ENCODE data around the gene FMR1NB. TPM values are rescaled to one million over a fixed set of nuclear protein-coding genes. Genes with fewer than 3 reads are reported as not detected.
A peak's percentile ranks its signal among the peaks of the same experiment; 100 is the strongest.

Gene FMR1NB
- total and polyA plus RNA-seq, 2 of the 13 experiments (the other 11 are each of a cell fraction or from before 2014, with no cell fraction given): not detected

DNA sequence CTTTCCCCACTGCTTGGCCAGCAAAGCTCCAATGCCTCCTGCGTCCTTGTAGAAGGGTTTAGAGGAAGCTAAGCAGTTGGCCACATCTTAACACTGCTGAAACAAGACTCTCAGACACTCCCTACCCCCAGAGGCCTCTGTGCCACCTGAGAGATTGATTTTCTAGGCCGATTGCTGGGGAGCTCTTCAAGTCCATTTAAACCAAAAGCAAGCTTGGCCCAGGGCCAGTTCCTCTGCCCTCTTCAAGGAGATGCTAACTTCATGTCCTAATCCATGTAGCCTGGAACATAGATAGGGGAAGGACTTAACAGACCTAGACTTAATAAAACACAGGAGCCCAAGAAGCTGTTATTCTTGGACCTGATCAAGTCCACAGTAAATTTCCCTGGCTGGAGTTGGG is 27.2 kb upstream of the FMR1NB start:
- H3K36me3 ChIP-seq (replicated peaks in 1 of 2; ENCODE audit: control insufficient read depth in 1 of 2, insufficient read depth in 2 of 2, low read length in 2 of 2): no peaks in the 10 kb centered on the region
- no peak overlapping the region for H3K4me3 ChIP-seq (replicated peaks in 1 of 3; ENCODE audit: insufficient read depth in 1 of 3, low read depth in 2 of 3, low read length in 3 of 3)
- no peaks in the 10 kb centered on the region for H3K27me3 ChIP-seq (ENCODE audit: control insufficient read depth in 1 of 2, insufficient read depth in 2 of 2, low read length in 2 of 2)
- DNase-seq (ENCODE audit: low spot score): no peak
- peaks cover 22% of the 10 kb centered on the region for H3K4me1 ChIP-seq (ENCODE audit: insufficient read depth, low read length)
- no peak overlapping the region for H2AFZ ChIP-seq (ENCODE audit: low read length)
- BruUV-seq (replicated peaks): no TSS peak
- in situ Hi-C loops (cut with HindIII; ENCODE audit: extremely low pct_ligation_motif_present, low pct_unique_long_range_greater_than_20kb): no loop called here
- H4K20me1 ChIP-seq (ENCODE audit: insufficient read depth, low read length): no peaks in the 10 kb centered on the region
- peak; percentile 31 for ATAC-seq
- no peak overlapping the region for H3K9ac ChIP-seq (ENCODE audit: insufficient read depth, low read depth, low read length)
- no CpG with 5 or more reads among the region's 2 CpGs for WGBS (ENCODE audit: low lambda C conversion rate)
- no peak for FAIRE-seq
- ChIA-PET CTCF (ENCODE audit: low intra/inter-chr PET ratio, low total read pairs) (no interaction called here), POLR2A (no interaction called here)
- TF ChIP-seq, protein P1, sequence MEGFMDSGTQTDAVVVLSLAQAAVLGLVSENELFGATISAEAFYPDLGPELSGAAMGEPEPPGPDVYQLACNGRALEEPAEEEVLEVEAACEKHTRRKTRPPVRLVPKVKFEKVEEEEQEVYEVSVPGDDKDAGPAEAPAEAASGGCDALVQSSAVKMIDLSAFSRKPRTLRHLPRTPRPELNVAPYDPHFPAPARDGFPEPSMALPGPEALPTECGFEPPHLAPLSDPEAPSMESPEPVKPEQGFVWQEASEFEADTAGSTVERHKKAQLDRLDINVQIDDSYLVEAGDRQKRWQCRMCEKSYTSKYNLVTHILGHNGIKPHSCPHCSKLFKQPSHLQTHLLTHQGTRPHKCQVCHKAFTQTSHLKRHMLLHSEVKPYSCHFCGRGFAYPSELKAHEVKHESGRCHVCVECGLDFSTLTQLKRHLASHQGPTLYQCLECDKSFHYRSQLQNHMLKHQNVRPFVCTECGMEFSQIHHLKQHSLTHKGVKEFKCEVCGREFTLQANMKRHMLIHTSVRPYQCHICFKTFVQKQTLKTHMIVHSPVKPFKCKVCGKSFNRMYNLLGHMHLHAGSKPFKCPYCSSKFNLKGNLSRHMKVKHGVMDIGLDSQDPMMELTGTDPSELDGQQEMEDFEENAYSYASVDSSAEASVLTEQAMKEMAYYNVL (CRISPR knock-in tag; IDR thresholded peaks at IDR 0.05; ENCODE audit: borderline replicate concordance): no peak
- no peak for TF ChIP-seq ZNF619 (CRISPR knock-in tag; IDR thresholded peaks at IDR 0.05)
- TF ChIP-seq HOXA7 (CRISPR knock-in tag; IDR thresholded peaks at IDR 0.05): no peak
- TF ChIP-seq FLYWCH1 (CRISPR knock-in tag; IDR thresholded peaks at IDR 0.05): no peak
- TF ChIP-seq ZNF17 (CRISPR knock-in tag; IDR thresholded peaks at IDR 0.05): no peak
- TF ChIP-seq TBL1XR1 (IDR thresholded peaks at IDR 0.05; ENCODE audit: borderline replicate concordance, low read length, partially characterized antibody): no peak
- TF ChIP-seq, protein P2, sequence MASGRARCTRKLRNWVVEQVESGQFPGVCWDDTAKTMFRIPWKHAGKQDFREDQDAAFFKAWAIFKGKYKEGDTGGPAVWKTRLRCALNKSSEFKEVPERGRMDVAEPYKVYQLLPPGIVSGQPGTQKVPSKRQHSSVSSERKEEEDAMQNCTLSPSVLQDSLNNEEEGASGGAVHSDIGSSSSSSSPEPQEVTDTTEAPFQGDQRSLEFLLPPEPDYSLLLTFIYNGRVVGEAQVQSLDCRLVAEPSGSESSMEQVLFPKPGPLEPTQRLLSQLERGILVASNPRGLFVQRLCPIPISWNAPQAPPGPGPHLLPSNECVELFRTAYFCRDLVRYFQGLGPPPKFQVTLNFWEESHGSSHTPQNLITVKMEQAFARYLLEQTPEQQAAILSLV (CRISPR knock-in tag; IDR thresholded peaks at IDR 0.05; ENCODE audit: borderline replicate concordance): no peak
- TF ChIP-seq ZSCAN22 (CRISPR knock-in tag; IDR thresholded peaks at IDR 0.05): no peak
- no peak for TF ChIP-seq ZNF569 (CRISPR knock-in tag; IDR thresholded peaks at IDR 0.05; ENCODE audit: borderline replicate concordance)
- TF ChIP-seq ZNF557 (CRISPR knock-in tag; IDR thresholded peaks at IDR 0.05): no peak
- TF ChIP-seq ZMYM2 (CRISPR knock-in tag; IDR thresholded peaks at IDR 0.05): no peak
- no peak for TF ChIP-seq CHCHD3 (CRISPR knock-in tag; IDR thresholded peaks at IDR 0.05)
- no peak for TF ChIP-seq SOX13 (IDR thresholded peaks at IDR 0.05)
- no peak for TF ChIP-seq SOX13 (CRISPR knock-in tag; conservative IDR thresholded peaks at IDR 0.05 in 1 of 2, IDR thresholded peaks at IDR 0.05 in 1 of 2)
- TF ChIP-seq, protein P3, sequence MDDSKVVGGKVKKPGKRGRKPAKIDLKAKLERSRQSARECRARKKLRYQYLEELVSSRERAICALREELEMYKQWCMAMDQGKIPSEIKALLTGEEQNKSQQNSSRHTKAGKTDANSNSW (CRISPR knock-in tag; IDR thresholded peaks at IDR 0.05; ENCODE audit: borderline replicate concordance): no peak
- H3K27ac ChIP-seq (ENCODE audit: extremely low read length, insufficient read depth, low read length): no peak overlapping the region
- no peaks in the 10 kb centered on the region for H3K79me2 ChIP-seq (ENCODE audit: insufficient read depth, low read length)
- intact Hi-C loops (cut with micrococcal nuclease; ENCODE audit: unreplicated experiment): no loop called here
- H3K4me2 ChIP-seq (ENCODE audit: low read depth, low read length): no peak overlapping the region
- H3K9me3 ChIP-seq (ENCODE audit: low read length): no peaks in the 10 kb centered on the region
